HepG2 (cell line): ENCODE results near the gene CERS4. TPM values are rescaled to one million over a fixed set of nuclear protein-coding genes. Genes with fewer than 3 reads are reported as not detected.

ENCODE experiments used
- ASH2L ChIP-seq: fragments of 300-600, 200-600 bp; sonication (generic); IDR thresholded peaks from 2 replicates; pipeline ENCODE4 v1.7.0; 2017; ENCODE audit warnings: low read depth, mild to moderate bottlenecking, moderate library complexity, mixed read lengths, low read length; ENCODE audit not compliant: insufficient read length
- NRL ChIP-seq: sonication (generic); formaldehyde crosslinking; IDR thresholded peaks from 2 replicates; pipeline ENCODE4 v1.5.0; 2020; ENCODE audit warnings: missing genetic modification reagents, mild to moderate bottlenecking, moderate library complexity, borderline replicate concordance
- SP2 ChIP-seq: sonication (generic); formaldehyde crosslinking; IDR thresholded peaks from 2 replicates; pipeline ENCODE4 v1.5.1; 2020; ENCODE audit warnings: mild to moderate bottlenecking, missing genetic modification reagents
- ZNF350 ChIP-seq: sonication (generic); formaldehyde crosslinking; IDR thresholded peaks from 2 replicates; pipeline ENCODE4 v1.4.0; 2020; ENCODE audit warnings: mild to moderate bottlenecking, low read depth, missing genetic modification reagents, borderline replicate concordance
- ZNF572 ChIP-seq: sonication (generic); formaldehyde crosslinking; IDR thresholded peaks from 2 replicates; pipeline ENCODE4 v1.5.1; 2020; ENCODE audit warnings: mild to moderate bottlenecking, missing genetic modification reagents
- polyA plus RNA-seq, 8 experiments: library from polyadenylated mRNA; depleted of rRNA in 3 of 8; stranded (reverse) in 7 of 8; unstranded in 1 of 8; fragments of >200 nt; fragmentation: Illumina TruSeq in 4 of 8; extraction: Trizol in 4 of 8; gene quantifications; 2 replicates each; pipeline versions ENCODE4 v1.2.1 to v1.2.3, GENCODE V29; 2011 to 2016; ENCODE audit warnings: low read depth in 4 of 8, missing spikeins in 1 of 8, mixed read lengths in 1 of 8; ENCODE audit not compliant: insufficient read depth in 1 of 8
- total RNA-seq, 5 experiments: library from RNA; depleted of rRNA; stranded (reverse); fragments of >200 nt; fragmentation: Illumina TruSeq; extraction: Trizol; gene quantifications; 2 replicates each; pipeline ENCODE4 v1.2.3, GENCODE V29; 2016; ENCODE audit warnings: low read depth in 1 of 5
- TF ChIP-seq, protein P1 (sequence below): sonication (generic); formaldehyde crosslinking; IDR thresholded peaks from 2 replicates; pipeline ENCODE4 v1.8.1; 2023; ENCODE audit warnings: mild to moderate bottlenecking, missing genetic modification reagents, borderline replicate concordance
- TF ChIP-seq, protein P2 (sequence below): sonication (generic); formaldehyde crosslinking; IDR thresholded peaks from 2 replicates; pipeline ENCODE4 v1.8.1; 2022; ENCODE audit warnings: mild to moderate bottlenecking, missing genetic modification reagents
- TF ChIP-seq, protein P3 (sequence below): sonication (generic); formaldehyde crosslinking; IDR thresholded peaks from 2 replicates; pipeline ENCODE4 v1.5.1; 2020; ENCODE audit warnings: mild to moderate bottlenecking, missing genetic modification reagents, moderate library complexity
- TF ChIP-seq, protein P4 (sequence below): sonication (generic); formaldehyde crosslinking; IDR thresholded peaks from 2 replicates; pipeline ENCODE4 v1.5.0; 2020; ENCODE audit warnings: mild to moderate bottlenecking, missing genetic modification reagents
- TF ChIP-seq, protein P5 (sequence below): sonication (generic); formaldehyde crosslinking; IDR thresholded peaks from 2 replicates; pipeline ENCODE4 v1.4.0; 2020; ENCODE audit warnings: low read depth, mild to moderate bottlenecking, missing genetic modification reagents
- TF ChIP-seq, protein P6 (sequence below): sonication (generic); formaldehyde crosslinking; IDR thresholded peaks from 2 replicates; pipeline ENCODE4 v1.4.0; 2020; ENCODE audit warnings: mild to moderate bottlenecking, missing genetic modification reagents, borderline replicate concordance

The CERS4 gene
- total and polyA plus RNA-seq, 2 of the 13 experiments (the other 11 are each of a cell fraction or from before 2014, with no cell fraction given): 74.7 to 83.5 TPM

DNA sequence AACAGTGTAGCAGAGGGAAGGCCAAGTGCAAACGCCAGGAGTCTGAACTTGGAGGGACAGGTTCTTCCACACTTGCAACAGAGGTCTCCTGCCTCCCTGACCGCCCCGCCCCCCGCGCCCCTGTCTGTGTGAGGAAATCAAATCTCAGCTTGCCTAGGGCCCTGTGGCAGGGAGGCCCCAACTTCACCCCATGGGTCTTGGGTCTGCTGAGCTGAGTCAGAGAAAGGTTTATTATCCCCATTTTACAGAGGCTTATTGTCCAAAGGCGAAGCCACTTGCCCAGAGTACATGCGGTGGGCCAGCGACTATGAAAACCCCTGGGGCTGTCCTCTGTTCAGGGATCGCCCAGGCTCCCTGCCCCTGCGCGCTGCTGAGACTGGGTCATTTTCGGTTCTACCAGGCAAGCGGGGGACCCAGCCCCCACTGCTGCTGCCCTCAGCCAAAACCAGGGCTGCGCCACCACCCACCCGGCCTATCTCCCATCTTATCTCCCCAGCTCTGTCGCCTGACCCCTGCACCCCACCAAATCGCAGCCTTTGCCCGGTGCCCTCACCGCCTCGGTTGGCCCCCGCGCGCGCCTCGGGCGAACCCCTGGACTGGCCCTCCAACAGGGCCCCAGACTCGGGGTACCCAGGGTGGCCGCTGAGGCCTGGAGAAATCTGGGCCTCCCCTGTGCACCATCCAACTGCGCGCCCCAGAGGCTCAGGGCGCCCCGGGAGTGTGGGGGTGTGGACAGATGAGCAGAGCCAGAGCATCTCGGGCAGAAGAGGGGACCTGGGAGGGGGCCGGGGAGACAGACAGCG is 850 bp upstream of the CERS4 start (continued):
- TF ChIP-seq, protein P1, sequence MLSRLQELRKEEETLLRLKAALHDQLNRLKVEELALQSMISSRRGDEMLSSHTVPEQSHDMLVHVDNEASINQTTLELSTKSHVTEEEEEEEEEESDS: no peak
- TF ChIP-seq NRL: peak; percentile 37; the same call in 1 of the 2 replicates
- TF ChIP-seq, protein P2, sequence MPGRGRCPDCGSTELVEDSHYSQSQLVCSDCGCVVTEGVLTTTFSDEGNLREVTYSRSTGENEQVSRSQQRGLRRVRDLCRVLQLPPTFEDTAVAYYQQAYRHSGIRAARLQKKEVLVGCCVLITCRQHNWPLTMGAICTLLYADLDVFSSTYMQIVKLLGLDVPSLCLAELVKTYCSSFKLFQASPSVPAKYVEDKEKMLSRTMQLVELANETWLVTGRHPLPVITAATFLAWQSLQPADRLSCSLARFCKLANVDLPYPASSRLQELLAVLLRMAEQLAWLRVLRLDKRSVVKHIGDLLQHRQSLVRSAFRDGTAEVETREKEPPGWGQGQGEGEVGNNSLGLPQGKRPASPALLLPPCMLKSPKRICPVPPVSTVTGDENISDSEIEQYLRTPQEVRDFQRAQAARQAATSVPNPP (CRISPR knock-in tag): 0 out of 2 replicates have a peak, but pooled peaks have one; percentile 48
- TF ChIP-seq, protein P3, sequence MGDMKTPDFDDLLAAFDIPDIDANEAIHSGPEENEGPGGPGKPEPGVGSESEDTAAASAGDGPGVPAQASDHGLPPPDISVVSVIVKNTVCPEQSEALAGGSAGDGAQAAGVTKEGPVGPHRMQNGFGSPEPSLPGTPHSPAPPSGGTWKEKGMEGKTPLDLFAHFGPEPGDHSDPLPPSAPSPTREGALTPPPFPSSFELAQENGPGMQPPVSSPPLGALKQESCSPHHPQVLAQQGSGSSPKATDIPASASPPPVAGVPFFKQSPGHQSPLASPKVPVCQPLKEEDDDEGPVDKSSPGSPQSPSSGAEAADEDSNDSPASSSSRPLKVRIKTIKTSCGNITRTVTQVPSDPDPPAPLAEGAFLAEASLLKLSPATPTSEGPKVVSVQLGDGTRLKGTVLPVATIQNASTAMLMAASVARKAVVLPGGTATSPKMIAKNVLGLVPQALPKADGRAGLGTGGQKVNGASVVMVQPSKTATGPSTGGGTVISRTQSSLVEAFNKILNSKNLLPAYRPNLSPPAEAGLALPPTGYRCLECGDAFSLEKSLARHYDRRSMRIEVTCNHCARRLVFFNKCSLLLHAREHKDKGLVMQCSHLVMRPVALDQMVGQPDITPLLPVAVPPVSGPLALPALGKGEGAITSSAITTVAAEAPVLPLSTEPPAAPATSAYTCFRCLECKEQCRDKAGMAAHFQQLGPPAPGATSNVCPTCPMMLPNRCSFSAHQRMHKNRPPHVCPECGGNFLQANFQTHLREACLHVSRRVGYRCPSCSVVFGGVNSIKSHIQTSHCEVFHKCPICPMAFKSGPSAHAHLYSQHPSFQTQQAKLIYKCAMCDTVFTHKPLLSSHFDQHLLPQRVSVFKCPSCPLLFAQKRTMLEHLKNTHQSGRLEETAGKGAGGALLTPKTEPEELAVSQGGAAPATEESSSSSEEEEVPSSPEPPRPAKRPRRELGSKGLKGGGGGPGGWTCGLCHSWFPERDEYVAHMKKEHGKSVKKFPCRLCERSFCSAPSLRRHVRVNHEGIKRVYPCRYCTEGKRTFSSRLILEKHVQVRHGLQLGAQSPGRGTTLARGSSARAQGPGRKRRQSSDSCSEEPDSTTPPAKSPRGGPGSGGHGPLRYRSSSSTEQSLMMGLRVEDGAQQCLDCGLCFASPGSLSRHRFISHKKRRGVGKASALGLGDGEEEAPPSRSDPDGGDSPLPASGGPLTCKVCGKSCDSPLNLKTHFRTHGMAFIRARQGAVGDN (CRISPR knock-in tag): peak; percentile 62
- peak; percentile 72; the same call in 1 of the 2 replicates for TF ChIP-seq ZNF350 (CRISPR knock-in tag)
- no peak for TF ChIP-seq SP2 (CRISPR knock-in tag)
- TF ChIP-seq ZNF572: 0 out of 2 replicates have a peak, but pooled peaks have one; percentile 35
- TF ChIP-seq ASH2L: peak; percentile 30
- TF ChIP-seq, protein P4, sequence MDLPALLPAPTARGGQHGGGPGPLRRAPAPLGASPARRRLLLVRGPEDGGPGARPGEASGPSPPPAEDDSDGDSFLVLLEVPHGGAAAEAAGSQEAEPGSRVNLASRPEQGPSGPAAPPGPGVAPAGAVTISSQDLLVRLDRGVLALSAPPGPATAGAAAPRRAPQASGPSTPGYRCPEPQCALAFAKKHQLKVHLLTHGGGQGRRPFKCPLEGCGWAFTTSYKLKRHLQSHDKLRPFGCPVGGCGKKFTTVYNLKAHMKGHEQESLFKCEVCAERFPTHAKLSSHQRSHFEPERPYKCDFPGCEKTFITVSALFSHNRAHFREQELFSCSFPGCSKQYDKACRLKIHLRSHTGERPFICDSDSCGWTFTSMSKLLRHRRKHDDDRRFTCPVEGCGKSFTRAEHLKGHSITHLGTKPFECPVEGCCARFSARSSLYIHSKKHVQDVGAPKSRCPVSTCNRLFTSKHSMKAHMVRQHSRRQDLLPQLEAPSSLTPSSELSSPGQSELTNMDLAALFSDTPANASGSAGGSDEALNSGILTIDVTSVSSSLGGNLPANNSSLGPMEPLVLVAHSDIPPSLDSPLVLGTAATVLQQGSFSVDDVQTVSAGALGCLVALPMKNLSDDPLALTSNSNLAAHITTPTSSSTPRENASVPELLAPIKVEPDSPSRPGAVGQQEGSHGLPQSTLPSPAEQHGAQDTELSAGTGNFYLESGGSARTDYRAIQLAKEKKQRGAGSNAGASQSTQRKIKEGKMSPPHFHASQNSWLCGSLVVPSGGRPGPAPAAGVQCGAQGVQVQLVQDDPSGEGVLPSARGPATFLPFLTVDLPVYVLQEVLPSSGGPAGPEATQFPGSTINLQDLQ (CRISPR knock-in tag): no peak
- TF ChIP-seq, protein P5, sequence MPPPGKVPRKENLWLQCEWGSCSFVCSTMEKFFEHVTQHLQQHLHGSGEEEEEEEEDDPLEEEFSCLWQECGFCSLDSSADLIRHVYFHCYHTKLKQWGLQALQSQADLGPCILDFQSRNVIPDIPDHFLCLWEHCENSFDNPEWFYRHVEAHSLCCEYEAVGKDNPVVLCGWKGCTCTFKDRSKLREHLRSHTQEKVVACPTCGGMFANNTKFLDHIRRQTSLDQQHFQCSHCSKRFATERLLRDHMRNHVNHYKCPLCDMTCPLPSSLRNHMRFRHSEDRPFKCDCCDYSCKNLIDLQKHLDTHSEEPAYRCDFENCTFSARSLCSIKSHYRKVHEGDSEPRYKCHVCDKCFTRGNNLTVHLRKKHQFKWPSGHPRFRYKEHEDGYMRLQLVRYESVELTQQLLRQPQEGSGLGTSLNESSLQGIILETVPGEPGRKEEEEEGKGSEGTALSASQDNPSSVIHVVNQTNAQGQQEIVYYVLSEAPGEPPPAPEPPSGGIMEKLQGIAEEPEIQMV (CRISPR knock-in tag): peak; percentile 60
- TF ChIP-seq, protein P6, sequence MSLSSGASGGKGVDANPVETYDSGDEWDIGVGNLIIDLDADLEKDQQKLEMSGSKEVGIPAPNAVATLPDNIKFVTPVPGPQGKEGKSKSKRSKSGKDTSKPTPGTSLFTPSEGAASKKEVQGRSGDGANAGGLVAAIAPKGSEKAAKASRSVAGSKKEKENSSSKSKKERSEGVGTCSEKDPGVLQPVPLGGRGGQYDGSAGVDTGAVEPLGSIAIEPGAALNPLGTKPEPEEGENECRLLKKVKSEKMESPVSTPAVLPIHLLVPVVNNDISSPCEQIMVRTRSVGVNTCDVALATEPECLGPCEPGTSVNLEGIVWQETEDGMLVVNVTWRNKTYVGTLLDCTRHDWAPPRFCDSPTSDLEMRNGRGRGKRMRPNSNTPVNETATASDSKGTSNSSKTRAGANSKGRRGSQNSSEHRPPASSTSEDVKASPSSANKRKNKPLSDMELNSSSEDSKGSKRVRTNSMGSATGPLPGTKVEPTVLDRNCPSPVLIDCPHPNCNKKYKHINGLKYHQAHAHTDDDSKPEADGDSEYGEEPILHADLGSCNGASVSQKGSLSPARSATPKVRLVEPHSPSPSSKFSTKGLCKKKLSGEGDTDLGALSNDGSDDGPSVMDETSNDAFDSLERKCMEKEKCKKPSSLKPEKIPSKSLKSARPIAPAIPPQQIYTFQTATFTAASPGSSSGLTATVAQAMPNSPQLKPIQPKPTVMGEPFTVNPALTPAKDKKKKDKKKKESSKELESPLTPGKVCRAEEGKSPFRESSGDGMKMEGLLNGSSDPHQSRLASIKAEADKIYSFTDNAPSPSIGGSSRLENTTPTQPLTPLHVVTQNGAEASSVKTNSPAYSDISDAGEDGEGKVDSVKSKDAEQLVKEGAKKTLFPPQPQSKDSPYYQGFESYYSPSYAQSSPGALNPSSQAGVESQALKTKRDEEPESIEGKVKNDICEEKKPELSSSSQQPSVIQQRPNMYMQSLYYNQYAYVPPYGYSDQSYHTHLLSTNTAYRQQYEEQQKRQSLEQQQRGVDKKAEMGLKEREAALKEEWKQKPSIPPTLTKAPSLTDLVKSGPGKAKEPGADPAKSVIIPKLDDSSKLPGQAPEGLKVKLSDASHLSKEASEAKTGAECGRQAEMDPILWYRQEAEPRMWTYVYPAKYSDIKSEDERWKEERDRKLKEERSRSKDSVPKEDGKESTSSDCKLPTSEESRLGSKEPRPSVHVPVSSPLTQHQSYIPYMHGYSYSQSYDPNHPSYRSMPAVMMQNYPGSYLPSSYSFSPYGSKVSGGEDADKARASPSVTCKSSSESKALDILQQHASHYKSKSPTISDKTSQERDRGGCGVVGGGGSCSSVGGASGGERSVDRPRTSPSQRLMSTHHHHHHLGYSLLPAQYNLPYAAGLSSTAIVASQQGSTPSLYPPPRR (CRISPR knock-in tag): 0 out of 2 replicates have a peak, but pooled peaks have one; percentile 36
